ENCODE data around the gene GALNT10. TPM values are rescaled to one million over a fixed set of nuclear protein-coding genes. Genes with fewer than 3 reads are reported as not detected.

Gene GALNT10
- total RNA-seq, 1 experiment from 2014 or later, result 22.9 TPM

DNA sequence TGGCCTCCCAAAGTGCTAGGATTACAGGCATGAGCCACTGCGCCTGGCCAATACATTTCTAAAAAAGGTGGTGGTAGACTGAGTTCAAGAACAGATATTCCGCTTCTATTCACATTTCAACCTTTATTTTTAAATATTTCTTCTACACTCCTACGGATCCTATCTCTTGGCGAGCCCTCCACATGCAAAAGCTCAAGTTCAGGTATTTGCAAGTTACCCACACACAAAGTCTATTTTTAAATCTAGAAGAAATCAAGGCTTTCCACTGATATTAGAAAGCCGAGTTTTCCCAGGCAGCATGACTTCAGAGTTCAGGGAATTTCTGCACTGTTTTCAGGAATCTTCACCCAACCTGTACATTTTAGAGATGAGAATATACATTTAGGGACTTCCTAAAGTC, 153.9 kb downstream of the GALNT10 start:
- Mint-ChIP-seq H3K36me3 (no peaks in the 10 kb centered on the region), H3K4me3 (no peak overlapping the region), H3K9me3 (no peaks in the 10 kb centered on the region), H3K27ac (no peak overlapping the region), H3K4me1 (peaks cover 3% of the 10 kb centered on the region; the same call in 1 of the 2 replicates), H3K27me3 (ENCODE audit: low read depth) (no peaks in the 10 kb centered on the region)
- POLR2A ChIA-PET, result interaction anchor here (0.6 kb wide), 1 partner anchor 21 kb away, joined by 3 read pairs; no protein-coding TSS in a partner anchor
- DNase-seq (ENCODE audit: low spot score) (no peak), ATAC-seq (no peak)
- no peak for TF ChIP-seq ZNF281 (CRISPR knock-in tag; IDR thresholded peaks at IDR 0.05)
- no peak for TF ChIP-seq HMGA2 (CRISPR knock-in tag; IDR thresholded peaks at IDR 0.05)
- no peak for TF ChIP-seq NFYB (CRISPR knock-in tag; conservative IDR thresholded peaks at IDR 0.05; ENCODE audit: low read depth)
- TF ChIP-seq MYBL2 (CRISPR knock-in tag; IDR thresholded peaks at IDR 0.05), result no peak
- TF ChIP-seq ZMAT4 (CRISPR knock-in tag; IDR thresholded peaks at IDR 0.05), result no peak
- no peak for TF ChIP-seq SOX15 (CRISPR knock-in tag; IDR thresholded peaks at IDR 0.05)
- TF ChIP-seq NR3C1 (CRISPR knock-in tag; conservative IDR thresholded peaks at IDR 0.05; ENCODE audit: low read depth), result no peak
- no peak for TF ChIP-seq ZNF396 (CRISPR knock-in tag; IDR thresholded peaks at IDR 0.05; ENCODE audit: borderline replicate concordance)
- TF ChIP-seq, protein P1, sequence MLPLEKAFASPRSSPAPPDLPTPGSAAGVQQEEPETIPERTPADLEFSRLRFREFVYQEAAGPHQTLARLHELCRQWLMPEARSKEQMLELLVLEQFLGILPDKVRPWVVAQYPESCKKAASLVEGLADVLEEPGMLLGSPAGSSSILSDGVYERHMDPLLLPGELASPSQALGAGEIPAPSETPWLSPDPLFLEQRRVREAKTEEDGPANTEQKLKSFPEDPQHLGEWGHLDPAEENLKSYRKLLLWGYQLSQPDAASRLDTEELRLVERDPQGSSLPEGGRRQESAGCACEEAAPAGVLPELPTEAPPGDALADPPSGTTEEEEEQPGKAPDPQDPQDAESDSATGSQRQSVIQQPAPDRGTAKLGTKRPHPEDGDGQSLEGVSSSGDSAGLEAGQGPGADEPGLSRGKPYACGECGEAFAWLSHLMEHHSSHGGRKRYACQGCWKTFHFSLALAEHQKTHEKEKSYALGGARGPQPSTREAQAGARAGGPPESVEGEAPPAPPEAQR (CRISPR knock-in tag; IDR thresholded peaks at IDR 0.05), result no peak
- TF ChIP-seq SMAD4 (CRISPR knock-in tag; IDR thresholded peaks at IDR 0.05), result no peak
- TF ChIP-seq, protein P2, sequence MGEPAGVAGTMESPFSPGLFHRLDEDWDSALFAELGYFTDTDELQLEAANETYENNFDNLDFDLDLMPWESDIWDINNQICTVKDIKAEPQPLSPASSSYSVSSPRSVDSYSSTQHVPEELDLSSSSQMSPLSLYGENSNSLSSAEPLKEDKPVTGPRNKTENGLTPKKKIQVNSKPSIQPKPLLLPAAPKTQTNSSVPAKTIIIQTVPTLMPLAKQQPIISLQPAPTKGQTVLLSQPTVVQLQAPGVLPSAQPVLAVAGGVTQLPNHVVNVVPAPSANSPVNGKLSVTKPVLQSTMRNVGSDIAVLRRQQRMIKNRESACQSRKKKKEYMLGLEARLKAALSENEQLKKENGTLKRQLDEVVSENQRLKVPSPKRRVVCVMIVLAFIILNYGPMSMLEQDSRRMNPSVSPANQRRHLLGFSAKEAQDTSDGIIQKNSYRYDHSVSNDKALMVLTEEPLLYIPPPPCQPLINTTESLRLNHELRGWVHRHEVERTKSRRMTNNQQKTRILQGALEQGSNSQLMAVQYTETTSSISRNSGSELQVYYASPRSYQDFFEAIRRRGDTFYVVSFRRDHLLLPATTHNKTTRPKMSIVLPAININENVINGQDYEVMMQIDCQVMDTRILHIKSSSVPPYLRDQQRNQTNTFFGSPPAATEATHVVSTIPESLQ (CRISPR knock-in tag; IDR thresholded peaks at IDR 0.05), result no peak
- TF ChIP-seq, protein P3, sequence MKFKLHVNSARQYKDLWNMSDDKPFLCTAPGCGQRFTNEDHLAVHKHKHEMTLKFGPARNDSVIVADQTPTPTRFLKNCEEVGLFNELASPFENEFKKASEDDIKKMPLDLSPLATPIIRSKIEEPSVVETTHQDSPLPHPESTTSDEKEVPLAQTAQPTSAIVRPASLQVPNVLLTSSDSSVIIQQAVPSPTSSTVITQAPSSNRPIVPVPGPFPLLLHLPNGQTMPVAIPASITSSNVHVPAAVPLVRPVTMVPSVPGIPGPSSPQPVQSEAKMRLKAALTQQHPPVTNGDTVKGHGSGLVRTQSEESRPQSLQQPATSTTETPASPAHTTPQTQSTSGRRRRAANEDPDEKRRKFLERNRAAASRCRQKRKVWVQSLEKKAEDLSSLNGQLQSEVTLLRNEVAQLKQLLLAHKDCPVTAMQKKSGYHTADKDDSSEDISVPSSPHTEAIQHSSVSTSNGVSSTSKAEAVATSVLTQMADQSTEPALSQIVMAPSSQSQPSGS (CRISPR knock-in tag; IDR thresholded peaks at IDR 0.05; ENCODE audit: borderline replicate concordance, low read depth), result no peak
- TF ChIP-seq, protein P4, sequence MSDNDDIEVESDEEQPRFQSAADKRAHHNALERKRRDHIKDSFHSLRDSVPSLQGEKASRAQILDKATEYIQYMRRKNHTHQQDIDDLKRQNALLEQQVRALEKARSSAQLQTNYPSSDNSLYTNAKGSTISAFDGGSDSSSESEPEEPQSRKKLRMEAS (CRISPR knock-in tag; IDR thresholded peaks at IDR 0.05), result no peak
- TF ChIP-seq CBFB (CRISPR knock-in tag; IDR thresholded peaks at IDR 0.05; ENCODE audit: low read depth), result no peak
- TF ChIP-seq KAT7 (CRISPR knock-in tag; IDR thresholded peaks at IDR 0.05; ENCODE audit: borderline replicate concordance), result no peak
- TF ChIP-seq, protein P5, sequence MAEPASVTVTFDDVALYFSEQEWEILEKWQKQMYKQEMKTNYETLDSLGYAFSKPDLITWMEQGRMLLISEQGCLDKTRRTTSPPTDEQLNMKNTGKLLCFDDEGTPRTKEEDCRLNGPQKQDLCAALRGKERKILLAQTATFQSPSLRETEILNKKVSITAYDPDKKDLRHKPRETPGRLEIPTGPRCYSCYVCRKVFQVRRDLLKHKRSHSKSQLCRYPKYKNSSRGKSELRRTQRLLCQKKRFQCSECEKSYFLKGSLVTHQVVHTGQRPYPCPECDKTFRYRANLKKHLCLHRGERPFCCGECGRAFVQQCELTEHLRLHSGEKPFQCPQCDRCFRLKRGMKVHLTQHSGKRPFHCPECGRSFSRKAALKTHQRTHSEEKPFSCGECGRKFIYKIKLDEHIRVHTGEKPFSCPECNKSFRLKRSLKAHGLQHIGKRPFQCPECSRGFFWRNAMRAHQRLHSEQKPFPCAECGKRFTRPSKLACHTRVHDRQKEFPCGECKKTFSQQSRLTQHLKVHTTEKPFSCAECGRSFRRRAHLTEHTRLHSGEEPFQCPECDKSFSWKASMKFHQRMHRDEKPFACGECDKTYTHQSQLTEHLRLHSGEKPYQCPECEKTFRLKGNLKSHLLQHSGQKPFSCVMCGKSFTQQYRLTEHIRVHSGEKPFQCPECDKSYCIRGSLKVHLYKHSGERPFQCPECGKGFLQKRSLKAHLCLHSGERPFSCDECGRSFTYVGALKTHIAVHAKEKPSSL (CRISPR knock-in tag; conservative IDR thresholded peaks at IDR 0.05), result no peak
- no peak for TF ChIP-seq ZNF232 (CRISPR knock-in tag; IDR thresholded peaks at IDR 0.05)
- TF ChIP-seq TP53 (CRISPR knock-in tag; IDR thresholded peaks at IDR 0.05), result no peak
- CTCF ChIA-PET, result interaction anchor here (0.7 kb wide), 1 partner anchor 17 kb away, joined by 7 read pairs; no protein-coding TSS in a partner anchor

Measured in WTC11 (cell line).